ENCODE measurements around the gene CPT1B.

The CPT1B gene

DNA sequence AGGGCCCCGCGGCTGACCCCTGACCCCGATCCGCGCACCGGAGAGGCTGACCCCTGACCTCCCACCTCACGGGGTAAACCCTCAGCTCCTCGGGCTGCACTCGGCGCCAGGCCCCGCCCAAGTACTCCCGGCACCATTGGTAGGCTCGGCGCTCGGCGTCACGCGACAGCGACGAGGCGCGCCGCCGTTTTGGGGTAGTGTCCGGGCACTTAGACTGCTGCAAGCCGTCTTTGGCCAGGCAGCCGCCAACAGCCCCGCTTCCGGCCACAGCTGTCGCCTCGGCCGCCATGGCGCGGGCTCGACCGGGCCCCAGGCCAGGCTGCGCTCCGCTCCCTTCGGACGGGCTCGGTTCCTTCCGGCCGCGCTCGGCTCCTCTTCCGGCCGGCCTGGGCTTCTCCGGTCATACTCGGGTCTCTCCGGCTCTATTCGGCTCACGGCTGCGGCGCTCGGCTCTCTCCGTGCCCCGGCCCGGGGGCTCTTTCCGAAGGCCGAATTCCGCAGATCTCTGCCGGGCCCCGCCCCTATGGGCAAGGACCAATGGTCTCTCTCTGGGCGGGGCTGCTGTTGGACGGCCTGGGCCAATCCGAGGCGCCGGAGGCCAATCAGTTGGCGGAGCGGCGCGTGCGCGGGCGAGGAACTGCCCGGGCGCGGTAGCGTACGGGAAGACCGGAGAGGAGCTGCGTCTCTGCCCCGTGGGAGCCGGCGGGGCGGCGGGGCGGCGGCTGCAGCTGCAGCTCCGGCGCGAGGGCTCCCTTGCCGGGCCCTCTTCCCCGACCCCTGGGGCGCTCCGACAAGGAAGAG, 4.5 kb upstream of the CPT1B start, which contains the start of gene CHKB:
Gene CHKB, minus strand, starts transcription at position 357 of the 801 bp plus-strand sequence. Its CDS starts 68 bp downstream, at position 289.
- Mint-ChIP-seq H3K9me3 (no peaks in the 10 kb centered on the region), H3K4me3 (peak within 1 kb of the TSS; percentile 92), H3K27ac (peak within 1 kb of the TSS; percentile 96), H3K36me3 (peaks cover 30% of the 10 kb centered on the region), H3K4me1 (peaks cover 30% of the 10 kb centered on the region)
- DNase-seq (ENCODE audit: low spot score in 2 of 2), result peak; percentile 97 to 99
- ATAC-seq, result peak; percentile 94

DNA sequence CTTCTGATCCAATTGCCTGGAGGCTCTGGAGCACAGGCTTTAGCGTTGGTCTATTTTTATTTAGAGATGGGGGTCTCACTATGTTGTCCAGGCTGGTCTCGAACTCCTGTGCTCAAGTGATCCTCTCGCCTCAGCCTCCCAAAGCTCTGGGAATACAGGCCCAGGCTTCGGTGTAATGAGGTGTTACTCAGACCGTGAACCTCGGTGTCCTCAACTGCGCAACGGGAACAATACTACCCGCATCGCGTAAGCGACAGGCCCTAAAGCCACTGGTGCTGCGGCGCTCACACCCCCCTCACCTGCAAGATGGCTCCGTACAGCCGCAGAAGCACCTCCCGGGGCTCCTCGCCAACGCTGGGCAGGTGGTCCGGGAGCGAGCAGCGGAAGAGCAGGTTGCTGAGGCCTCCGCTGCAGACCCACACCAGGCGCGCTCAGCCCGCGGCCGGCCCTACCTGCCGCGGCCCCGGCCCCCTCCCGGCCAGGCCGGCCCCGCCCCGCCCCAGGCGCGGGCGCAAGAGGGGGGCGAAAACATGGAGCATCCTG, 3.8 kb upstream of the CPT1B start:
- Mint-ChIP-seq H3K27ac (peak overlapping the region; percentile 96), H3K36me3 (peaks cover 30% of the 10 kb centered on the region), H3K4me3 (peak overlapping the region; percentile 92), H3K4me1 (peaks cover 36% of the 10 kb centered on the region), H3K9me3 (no peaks in the 10 kb centered on the region)
- ATAC-seq (peak; percentile 1), DNase-seq (ENCODE audit: low spot score in 2 of 2) (no peak)

DNA sequence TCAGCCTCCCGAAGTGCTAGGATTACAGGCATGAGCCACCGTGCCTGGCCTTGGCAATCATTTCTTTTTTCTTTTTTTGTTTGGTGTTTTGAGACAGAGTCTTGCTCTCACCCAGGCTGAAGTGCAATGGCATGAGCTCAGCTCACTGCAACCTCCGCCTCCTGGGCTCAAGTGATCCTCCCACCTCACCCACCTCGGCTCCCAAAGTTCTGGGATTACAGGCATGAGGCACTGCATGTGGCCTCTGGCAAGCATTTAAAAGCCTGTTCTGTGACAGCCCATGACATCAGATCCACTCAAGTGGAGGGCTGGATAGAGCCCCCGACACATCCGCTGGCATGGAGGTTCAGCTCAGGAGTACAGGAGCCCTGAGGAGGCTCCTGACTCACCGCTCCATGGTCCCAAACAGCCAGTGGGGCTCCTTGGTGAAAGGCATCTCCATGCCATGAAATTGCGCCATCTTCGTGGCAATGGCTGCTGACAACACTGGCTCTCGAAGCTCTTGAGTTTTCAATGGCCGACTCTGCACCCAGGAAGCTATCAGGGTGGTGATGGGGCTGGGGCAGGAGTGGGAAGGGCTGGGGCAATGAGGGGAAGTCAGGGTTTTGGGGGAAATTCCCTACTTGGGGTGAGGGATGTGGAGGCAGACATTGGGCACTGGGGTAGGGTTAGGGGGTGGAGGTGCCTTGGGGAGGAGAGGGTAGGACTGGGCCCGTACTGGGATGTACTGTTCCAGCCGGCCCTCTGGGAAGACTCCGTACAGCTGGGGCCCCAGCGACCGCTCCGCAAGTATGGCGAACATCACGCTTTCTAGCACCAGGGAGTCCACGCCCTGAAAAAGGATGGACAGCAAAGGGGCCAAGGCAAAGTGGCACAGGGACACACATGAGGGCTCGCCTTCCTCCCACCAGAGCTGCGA, 3.1 kb upstream of the CPT1B start:
- H3K36me3 Mint-ChIP-seq, result peaks cover 30% of the 10 kb centered on the region
- H3K27ac Mint-ChIP-seq, result peak overlapping the region; percentile 96
- ATAC-seq (no peak), DNase-seq (ENCODE audit: low spot score in 2 of 2) (no peak)
- no peaks in the 10 kb centered on the region for H3K9me3 Mint-ChIP-seq
- peak overlapping the region; percentile 92 for H3K4me3 Mint-ChIP-seq
- peaks cover 36% of the 10 kb centered on the region for H3K4me1 Mint-ChIP-seq

DNA sequence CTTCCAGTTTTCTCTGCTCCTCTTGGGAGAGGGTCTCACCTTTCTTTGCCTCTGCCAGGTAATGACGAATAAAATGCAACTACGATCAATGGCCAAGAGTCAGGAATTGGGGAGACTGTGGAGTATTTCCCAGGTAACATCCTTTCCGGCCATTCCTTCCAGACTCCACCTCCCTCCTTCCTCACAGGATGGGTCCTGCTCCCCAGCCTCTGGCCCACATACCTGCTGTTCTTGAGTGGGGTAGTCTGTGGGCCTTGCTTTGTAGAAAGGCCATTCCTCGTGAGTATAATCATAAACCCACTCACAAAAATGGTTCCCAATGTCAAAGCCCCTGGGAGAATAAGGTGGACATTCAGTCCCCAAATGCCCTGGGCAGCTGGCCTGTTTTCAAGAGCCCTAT, 1.5 kb upstream of the CPT1B start:
- H3K9me3 Mint-ChIP-seq, result no peaks in the 10 kb centered on the region
- DNase-seq (ENCODE audit: low spot score in 2 of 2) (no peak), ATAC-seq (no peak)
- peak overlapping the region; percentile 80 for H3K27ac Mint-ChIP-seq
- H3K4me3 Mint-ChIP-seq, result no peak overlapping the region
- peaks cover 36% of the 10 kb centered on the region for H3K4me1 Mint-ChIP-seq
- peaks cover 36% of the 10 kb centered on the region for H3K36me3 Mint-ChIP-seq

DNA sequence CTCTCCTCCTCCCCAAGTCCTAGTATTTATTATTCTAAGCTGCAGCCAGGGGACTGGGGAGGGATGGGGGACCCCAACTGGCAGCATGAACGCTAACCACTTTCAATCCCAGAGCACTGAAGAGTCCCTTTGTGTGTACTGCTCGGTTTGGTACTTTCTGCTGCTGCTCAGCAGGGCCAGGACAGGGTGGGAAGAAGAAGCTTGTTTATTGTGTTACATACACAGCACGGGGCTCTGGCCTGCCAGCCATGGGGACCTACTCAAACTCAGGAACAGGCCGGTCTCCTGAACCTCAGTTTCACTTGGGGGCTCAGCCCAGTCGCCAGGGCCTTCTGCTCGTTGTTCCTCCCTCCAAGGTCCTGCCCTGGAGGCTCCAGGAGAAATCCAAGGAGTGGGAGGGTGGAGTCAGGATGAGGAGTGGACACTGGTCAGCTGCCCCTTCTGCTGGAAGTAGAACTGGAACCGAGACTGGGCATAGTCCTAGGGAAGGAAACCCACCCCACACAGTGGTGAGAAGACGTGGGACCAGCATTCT, 616 bp upstream of the CPT1B start:
- H3K36me3 Mint-ChIP-seq, result peaks cover 34% of the 10 kb centered on the region
- ATAC-seq (no peak), DNase-seq (ENCODE audit: low spot score in 2 of 2) (no peak)

DNA sequence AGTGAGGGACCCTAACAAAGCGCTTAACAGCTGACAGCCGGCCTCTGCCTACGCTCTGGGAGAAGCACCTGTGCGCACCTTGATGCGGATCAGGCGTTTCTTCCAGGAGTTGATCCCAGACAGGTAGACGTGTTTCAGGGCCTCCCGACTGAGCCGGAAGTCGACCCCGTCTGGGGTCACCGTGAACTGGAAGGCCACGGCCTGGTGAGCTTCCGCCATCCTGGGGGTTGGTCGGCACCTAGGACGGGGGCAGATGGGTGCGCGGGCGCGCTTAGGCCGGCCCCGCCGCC, 585 bp downstream of the CPT1B start:
- no peak for DNase-seq (ENCODE audit: low spot score in 2 of 2)
- H3K4me3 Mint-ChIP-seq, result no peak overlapping the region
- H3K9me3 Mint-ChIP-seq, result no peaks in the 10 kb centered on the region
- peak overlapping the region; percentile 8 for H3K27ac Mint-ChIP-seq
- peaks cover 31% of the 10 kb centered on the region for H3K36me3 Mint-ChIP-seq
- H3K4me1 Mint-ChIP-seq, result peaks cover 30% of the 10 kb centered on the region
- no peak for ATAC-seq

More for the DNA sequence above, 616 bp upstream of the CPT1B start:
- Mint-ChIP-seq H3K4me3 (no peak overlapping the region), H3K9me3 (no peaks in the 10 kb centered on the region), H3K4me1 (peaks cover 36% of the 10 kb centered on the region), H3K27ac (no peak overlapping the region)

DNA sequence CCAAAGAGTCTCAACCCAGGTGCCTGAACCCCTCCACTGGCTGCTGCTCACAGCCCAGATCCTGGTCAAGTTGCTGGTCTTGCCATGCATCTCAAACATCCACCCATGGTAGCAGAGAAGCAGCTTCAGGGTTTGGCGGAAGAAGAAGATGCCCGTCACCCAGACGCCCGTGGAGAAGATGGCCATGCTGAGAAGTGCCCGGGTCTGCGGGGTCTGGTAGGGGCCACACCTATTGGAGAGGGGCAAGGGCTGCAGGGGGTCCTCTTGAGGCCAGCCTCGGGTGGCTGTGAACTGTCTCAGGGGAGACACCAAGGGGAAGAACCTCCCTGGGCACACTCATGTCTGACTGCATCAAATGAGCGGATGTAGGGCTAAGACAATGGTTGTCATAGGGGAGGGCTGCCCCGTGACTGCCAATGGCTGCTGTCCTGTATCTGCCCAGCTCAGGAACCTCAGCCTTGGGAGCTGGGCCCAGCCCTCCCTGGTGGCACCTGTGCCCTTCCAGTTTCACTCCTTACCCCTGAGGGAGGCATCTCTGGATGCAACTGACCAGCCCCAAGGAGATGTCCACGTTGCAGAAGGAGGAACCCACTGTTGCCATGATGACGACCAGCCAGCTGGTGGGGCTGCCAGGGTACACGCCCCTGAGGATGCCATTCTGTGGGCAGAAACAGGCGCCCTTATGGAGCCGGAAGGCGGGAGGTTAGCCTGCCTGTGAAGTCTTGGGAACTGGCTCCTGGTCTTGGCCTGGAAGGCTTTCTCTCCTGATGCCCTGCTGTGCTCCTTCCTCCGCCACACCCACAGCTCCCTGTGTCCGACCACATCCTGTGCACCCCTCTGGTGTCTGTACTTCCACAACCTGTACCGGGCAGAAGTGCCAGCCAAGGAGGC, 1.2 kb downstream of the CPT1B start:
- DNase-seq (ENCODE audit: low spot score in 2 of 2) (no peak), ATAC-seq (peak; percentile 8)
- H3K36me3 Mint-ChIP-seq, result peaks cover 35% of the 10 kb centered on the region
- H3K27ac Mint-ChIP-seq, result peak overlapping the region; percentile 8
- H3K4me3 Mint-ChIP-seq, result no peak overlapping the region
- H3K9me3 Mint-ChIP-seq, result no peaks in the 10 kb centered on the region
- H3K4me1 Mint-ChIP-seq, result peaks cover 30% of the 10 kb centered on the region

DNA sequence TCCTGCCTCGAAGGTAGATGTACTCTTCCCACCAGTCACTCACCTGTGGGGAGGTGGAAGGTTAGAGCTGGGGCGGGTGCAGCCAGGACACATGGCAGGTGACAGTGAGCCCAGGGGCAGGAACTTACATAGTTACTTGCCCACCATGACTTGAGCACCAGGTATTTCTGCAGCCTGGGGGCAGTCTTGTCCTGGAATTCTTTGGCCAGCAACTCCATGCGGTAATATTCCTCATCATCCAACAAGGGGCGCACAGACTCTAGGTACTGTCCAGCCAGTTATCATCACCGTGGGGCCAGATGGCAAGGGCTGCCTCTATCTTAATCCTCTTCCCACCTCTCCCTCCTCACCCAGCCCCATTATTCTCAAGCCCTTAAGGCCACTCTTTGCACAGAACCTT, 2.2 kb downstream of the CPT1B start:
- H3K27ac Mint-ChIP-seq, result no peak overlapping the region
- peaks cover 22% of the 10 kb centered on the region for H3K4me1 Mint-ChIP-seq
- H3K36me3 Mint-ChIP-seq, result peaks cover 38% of the 10 kb centered on the region
- no peaks in the 10 kb centered on the region for H3K9me3 Mint-ChIP-seq
- DNase-seq (ENCODE audit: low spot score in 2 of 2) (no peak), ATAC-seq (no peak)
- no peak overlapping the region for H3K4me3 Mint-ChIP-seq

DNA sequence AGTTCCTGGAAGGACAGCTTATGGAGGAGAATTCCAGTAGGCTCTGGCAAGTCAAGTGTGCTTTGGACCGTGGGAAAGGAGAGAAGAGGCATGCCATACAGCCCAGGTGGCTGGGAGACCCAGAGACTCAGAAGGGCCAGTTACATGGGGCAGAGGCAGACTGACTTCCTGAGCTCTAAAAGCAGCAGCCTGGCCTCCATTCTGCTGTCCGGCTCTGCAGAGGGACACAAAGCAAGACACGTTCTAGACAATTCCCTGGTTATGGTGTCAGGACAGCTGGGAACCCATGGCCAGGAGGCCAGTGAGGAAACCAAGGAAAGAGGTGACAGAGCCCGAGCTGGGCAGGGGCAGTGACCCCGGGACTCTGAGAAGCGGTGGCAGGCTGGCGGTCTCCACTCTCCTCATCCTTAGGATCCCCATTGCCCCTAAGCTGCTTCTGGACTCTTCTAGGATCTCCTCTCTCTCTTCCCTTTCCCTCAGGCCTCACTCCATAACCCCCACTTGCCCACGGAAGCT, 2.7 kb downstream of the CPT1B start:
- Mint-ChIP-seq H3K27ac (no peak overlapping the region), H3K4me3 (no peak overlapping the region), H3K36me3 (peaks cover 38% of the 10 kb centered on the region), H3K9me3 (no peaks in the 10 kb centered on the region), H3K4me1 (peaks cover 18% of the 10 kb centered on the region)
- DNase-seq (ENCODE audit: low spot score in 2 of 2), result no peak
- ATAC-seq, result no peak

DNA sequence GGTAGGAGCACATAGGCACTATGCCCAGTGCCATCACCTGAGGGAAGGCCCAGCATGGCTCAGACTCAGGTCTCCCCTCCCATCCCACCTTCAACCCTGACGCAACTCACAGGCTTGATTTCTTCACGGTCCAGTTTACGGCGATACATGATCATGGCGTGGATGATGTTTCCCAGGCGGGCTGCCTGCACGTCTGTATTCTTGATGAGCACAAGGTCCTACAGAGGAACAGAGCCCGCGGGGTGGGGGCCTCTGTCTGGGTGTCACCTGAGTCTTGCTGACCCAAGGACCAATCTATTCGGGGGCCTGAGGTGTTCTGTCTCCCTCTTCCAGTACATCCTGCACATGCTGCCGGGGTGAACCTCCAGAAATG, 3.9 kb downstream of the CPT1B start:
- Mint-ChIP-seq H3K4me1 (peaks cover 7% of the 10 kb centered on the region), H3K36me3 (peaks cover 36% of the 10 kb centered on the region), H3K9me3 (no peaks in the 10 kb centered on the region), H3K27ac (no peak overlapping the region), H3K4me3 (no peak overlapping the region)
- ATAC-seq (no peak), DNase-seq (ENCODE audit: low spot score in 2 of 2) (no peak)

DNA sequence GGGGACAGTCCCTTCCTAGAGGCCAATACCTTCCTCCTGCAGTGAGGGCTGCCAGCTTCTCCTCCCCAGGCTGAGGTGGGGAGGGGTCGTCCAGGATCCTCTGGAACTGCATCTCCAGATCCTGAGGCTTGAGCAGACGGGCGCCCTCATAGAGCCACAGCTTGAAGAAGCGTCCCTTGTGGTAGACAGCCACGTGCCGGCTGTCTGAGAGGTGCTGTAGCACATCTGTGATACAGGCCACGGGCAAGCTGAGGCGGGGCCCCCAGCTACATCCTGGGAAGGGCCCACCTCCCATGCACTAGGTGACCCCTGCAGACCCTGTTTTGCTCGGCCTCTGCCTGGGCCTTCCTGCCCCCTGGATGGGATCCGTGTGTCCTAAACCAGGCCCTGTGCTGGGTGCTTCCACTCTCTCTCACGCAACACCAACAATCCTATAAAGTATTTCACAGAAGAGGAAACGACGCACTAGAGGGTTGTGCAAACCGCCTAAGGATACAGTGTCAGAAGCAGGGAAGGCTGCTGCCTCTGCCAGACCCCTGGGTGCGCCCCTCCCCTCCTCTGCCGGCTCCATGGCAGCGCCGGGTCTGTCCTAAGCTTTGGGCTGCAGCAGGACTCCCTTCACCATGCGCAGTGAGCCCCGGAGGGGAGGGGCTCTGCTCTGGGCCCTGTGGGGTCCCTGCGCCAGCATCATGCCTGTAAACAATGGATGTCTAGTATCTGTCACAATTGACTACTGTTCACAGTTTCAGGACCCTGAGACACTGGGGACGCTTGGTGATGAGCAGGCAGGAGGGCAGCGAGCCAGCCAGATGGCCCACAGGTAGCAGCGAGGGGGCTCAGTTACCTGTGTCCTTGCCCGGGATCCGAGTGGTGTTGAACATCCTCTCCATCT, 4.5 kb downstream of the CPT1B start:
- no peaks in the 10 kb centered on the region for H3K9me3 Mint-ChIP-seq
- peaks cover 39% of the 10 kb centered on the region for H3K36me3 Mint-ChIP-seq
- peaks cover 6% of the 10 kb centered on the region for H3K4me1 Mint-ChIP-seq
- H3K27ac Mint-ChIP-seq, result no peak overlapping the region
- H3K4me3 Mint-ChIP-seq, result no peak overlapping the region
- no peak for ATAC-seq
- DNase-seq (ENCODE audit: low spot score in 2 of 2), result no peak

DNA sequence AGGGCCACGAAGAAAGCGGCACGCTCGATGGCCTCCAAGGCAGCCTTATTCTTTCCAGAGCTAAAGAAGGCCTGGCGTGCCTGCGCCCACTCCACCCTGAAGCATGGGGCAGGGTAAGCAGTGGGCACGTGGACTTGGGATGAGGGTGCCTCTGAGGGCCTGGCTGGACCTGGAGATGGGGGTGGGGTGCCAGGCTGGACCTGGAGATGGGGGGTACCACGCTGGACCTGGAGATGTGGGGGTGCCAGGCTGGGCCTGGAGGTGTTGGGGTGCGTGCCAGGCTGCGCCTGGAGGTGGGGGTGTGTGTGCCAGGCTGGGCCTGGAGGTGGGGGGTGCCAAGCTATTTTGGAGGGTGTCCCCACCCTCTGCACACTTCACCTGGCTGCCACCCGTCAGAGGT, 5.3 kb downstream of the CPT1B start:
- Mint-ChIP-seq H3K4me1 (peaks cover 6% of the 10 kb centered on the region), H3K9me3 (no peaks in the 10 kb centered on the region), H3K27ac (no peak overlapping the region), H3K36me3 (peaks cover 47% of the 10 kb centered on the region), H3K4me3 (no peak overlapping the region)
- ATAC-seq (no peak), DNase-seq (ENCODE audit: low spot score in 2 of 2) (no peak)

DNA sequence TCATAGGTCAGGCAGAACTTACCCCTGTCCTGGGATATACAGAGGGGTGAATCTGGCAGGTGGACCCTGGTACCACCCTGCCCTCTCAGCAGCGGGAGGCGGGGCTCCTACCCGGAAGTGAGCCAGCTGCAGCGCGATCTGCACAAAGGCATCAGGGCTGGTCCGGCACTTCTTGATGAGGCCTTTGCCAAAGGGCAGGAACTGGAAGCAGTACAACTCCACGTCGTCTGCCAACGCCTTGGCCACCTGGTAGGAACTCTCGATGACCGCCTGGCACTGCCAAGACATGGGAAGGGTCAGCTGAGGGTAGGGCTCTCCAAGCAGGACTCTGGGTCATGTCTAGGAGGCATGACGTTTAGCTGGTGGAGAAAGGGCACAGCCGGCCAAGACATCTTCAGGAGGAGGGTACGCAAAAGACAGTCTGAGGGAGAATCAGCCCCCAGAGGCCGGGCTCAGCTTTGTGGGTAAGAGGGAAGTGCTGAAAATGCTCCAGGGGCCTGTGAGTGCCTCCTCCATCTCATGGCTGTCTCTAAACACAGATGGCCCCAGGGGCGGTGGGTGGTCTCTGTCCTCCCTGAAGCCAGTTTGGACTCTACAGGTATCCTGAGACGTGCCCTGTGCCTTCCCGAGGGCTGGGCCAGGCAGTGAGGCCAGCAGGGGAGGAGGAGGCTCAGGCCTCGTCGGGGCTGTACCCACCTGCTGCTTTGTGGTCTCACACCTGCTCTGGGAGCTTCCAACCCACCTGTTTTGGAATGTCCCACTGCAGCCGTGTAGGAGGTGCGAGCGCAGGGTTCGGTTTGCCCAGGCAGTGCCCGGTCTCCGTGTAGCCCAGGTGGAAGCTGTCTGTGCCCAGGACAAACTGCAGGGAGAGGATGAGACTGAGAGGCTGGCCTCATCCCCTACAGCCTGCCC, 6.7 kb downstream of the CPT1B start:
- Mint-ChIP-seq H3K4me1 (no peaks in the 10 kb centered on the region), H3K4me3 (no peak overlapping the region), H3K36me3 (peaks cover 52% of the 10 kb centered on the region), H3K27ac (no peak overlapping the region), H3K9me3 (no peaks in the 10 kb centered on the region)
- no peak for DNase-seq (ENCODE audit: low spot score in 2 of 2)
- ATAC-seq, result no peak

Data from stimulated activated effector memory CD8-positive, alpha-beta T cell treated with anti-CD3 and anti-CD28 coated beads, Interleukin-12 subunit alpha, Interleukin-12 subunit beta, amount 100 ng/mL, for 72 hours (primary cell).